Testis (tissue), 3 donors: ENCODE measurements around the gene ZNF575. TPM values are rescaled to one million over a fixed set of nuclear protein-coding genes. Genes with fewer than 3 reads are reported as not detected.
A peak's percentile ranks its signal among the peaks of the same experiment; 100 is the strongest.

ENCODE experiments used
- DNase-seq: peaks from one replicate; pipeline ENCODE4 v3.0.0-alpha.2; 2019
- H3K27ac ChIP-seq, 2 donors: fragments of 200-600 bp; sonication (generic); one replicate each; pipeline ENCODE4 v1.5.1; 2019
- H3K27me3 ChIP-seq: fragments of 200-600 bp; sonication (generic); one replicate; pipeline ENCODE4 v1.5.1; 2019
- H3K36me3 ChIP-seq: fragments of 200-600 bp; sonication (generic); one replicate; pipeline ENCODE4 v1.5.1; 2017; ENCODE audit warnings: low read depth; ENCODE audit errors: missing control alignments
- H3K4me1 ChIP-seq: fragments of 200-600 bp; sonication (generic); one replicate; pipeline ENCODE4 v1.5.1; 2019
- H3K4me3 ChIP-seq, 2 donors: fragments of 200-600 bp; sonication (generic); one replicate each; pipeline ENCODE4 v1.5.1; 2017 to 2019
- H3K9me3 ChIP-seq: fragments of 200-600 bp; sonication (generic); one replicate; pipeline ENCODE4 v1.5.1; 2017
- POLR2A ChIP-seq: fragments of 450-650 bp; IDR thresholded peaks from one replicate; pipeline ENCODE4 v1.6.1; 2017; ENCODE audit warnings: antibody characterized with exemption, mild to moderate bottlenecking, moderate library complexity
- WGBS, 2 donors: methylation state at CpG; one replicate each; pipeline ENCODE4 v1.1.5; 2018; 5-methylcytosine and 5-hydroxymethylcytosine counted together
- intact Hi-C: fragments of 100-400 bp; cut with DNase I; formaldehyde crosslinking; loops from one replicate; pipeline ENCODE4 v1.15.1; 2023; ENCODE audit warnings: low total_unique reads
- polyA plus RNA-seq: library from polyadenylated mRNA; stranded (reverse); fragments of 350-450 nt; fragmentation: Illumina TruSeq; extraction: RNeasy Lipid Tissue Mini Kit (QIAGEN cat#74804); gene quantifications from one replicate; pipeline ENCODE4 v1.2.3, GENCODE V29; 2014; ENCODE audit warnings: low read depth, low replicate concordance; ENCODE audit not compliant: insufficient read depth
- total RNA-seq, 2 donors: library from RNA; depleted of rRNA; stranded (reverse); fragments of >200 nt; gene quantifications; one replicate each; pipeline ENCODE4 v1.2.3, GENCODE V29; 2016
- TF ChIP-seq, protein P1 (sequence below), 3 experiments: fragments of 450-650 bp in 2 of 3; fragments of 200-600 bp in 1 of 3; sonication (generic) in 1 of 3; IDR thresholded peaks; one replicate each; pipeline ENCODE4 v1.5.1; 2016 to 2019; ENCODE audit warnings: antibody characterized with exemption in 3 of 3, mild to moderate bottlenecking in 2 of 3, moderate library complexity in 1 of 3

The ZNF575 gene
- total and polyA plus RNA-seq, 3 donors from 2014 or later, result 1.1 to 2.4 (median 1.7) TPM

DNA sequence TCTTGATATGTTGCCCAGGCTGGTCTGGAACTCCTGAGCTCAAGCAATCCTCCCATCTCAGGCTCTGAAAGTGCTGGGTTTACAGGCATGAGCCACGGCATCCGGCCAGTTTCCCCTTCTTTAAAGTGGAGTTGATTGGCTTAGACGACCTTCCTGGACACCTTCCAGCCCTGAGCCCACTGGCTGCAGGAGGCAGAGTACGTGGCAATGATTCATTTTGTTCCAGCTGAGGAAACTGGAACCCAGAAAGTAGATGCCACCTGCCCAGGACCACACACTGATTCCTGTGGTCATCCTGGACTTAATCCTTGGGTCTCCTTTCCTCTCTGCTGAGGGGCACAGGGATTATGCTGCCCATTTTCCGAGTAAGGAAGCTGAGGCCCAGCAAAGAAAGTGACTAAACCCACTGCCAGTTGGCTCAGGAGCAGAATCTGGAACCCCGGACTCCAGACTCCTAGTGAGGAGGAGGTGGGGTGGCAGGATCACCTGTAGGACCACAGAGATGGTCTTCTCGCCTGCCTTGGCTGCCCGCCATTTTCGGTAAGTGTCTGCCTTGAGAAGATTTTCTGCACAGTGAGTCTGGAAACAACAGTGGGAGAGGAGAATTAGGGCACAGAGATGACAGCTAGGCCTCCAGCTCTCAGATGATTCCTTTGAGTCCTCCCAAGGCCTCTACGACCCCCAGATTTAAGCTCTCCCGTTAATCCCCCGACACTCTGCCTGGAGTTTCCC, 41.6 kb downstream of the ZNF575 start:
- TF ChIP-seq, protein P1, sequence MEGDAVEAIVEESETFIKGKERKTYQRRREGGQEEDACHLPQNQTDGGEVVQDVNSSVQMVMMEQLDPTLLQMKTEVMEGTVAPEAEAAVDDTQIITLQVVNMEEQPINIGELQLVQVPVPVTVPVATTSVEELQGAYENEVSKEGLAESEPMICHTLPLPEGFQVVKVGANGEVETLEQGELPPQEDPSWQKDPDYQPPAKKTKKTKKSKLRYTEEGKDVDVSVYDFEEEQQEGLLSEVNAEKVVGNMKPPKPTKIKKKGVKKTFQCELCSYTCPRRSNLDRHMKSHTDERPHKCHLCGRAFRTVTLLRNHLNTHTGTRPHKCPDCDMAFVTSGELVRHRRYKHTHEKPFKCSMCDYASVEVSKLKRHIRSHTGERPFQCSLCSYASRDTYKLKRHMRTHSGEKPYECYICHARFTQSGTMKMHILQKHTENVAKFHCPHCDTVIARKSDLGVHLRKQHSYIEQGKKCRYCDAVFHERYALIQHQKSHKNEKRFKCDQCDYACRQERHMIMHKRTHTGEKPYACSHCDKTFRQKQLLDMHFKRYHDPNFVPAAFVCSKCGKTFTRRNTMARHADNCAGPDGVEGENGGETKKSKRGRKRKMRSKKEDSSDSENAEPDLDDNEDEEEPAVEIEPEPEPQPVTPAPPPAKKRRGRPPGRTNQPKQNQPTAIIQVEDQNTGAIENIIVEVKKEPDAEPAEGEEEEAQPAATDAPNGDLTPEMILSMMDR (IDR thresholded peaks at IDR 0.05), result no peak
- no peak for TF ChIP-seq POLR2A
- no peak for DNase-seq
- Histone ChIP-seq H3K27me3 (no peaks in the 10 kb centered on the region), H3K4me1 (no peaks in the 10 kb centered on the region), H3K36me3 (no peaks in the 10 kb centered on the region), H3K27ac (peak overlapping the region in 1 of 2 donors; percentile 72), H3K9me3 (no peaks in the 10 kb centered on the region), H3K4me3 (peak overlapping the region; percentile 71 to 73)
- intact Hi-C loops, result no loop called here
- 26 to 30% methylated on average over 12 of the region's 12 CpGs for WGBS, 2 donors

DNA sequence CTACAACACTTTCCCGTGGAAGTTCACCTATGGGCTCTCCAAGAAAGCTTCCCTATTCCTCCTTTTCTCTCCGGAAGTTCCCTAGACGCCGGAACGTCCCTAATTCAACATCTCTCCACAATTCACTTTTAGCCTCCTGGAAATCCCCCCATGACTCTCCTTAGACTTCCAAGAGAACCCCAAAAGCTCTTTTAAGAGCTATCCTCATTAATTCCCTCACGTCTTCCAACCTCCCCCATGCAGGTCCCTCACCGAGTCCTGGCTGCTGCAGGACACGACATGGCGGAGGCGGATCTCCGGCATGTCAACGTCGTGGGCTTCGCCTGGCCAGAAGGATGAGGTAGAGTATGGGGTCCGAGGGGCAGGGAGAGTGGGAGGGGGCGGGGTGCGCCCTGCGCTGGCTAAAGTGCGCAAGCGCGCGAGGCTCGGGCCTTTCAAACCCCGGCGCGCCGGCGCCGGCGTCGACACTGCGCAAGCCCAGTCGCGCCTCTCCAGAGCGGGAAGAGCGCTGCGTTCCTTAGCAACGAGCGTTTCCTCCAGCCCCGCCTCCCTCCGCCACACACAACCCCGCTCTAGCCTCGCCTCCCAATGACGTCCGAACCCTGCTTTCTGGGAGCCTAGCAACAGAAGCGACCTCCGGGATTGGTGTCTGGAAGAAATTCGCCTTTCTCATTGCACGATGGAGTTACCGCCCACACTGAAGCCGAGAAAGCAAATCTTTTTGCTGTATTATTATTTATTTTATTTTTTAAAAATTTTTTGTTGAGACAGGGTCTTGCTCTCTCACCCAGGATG, 42.4 kb downstream of the ZNF575 start, which contains the start of the genes PINLYP and XRCC1:
Gene PINLYP, plus strand, starts transcription at position 646 of the 795 bp plus-strand sequence. CDS start 1,391 bp downstream, outside the sequence.
Gene XRCC1, minus strand, starts transcription at position 372 of the 795 bp plus-strand sequence. Its CDS starts 69 bp downstream, at position 303.
- TF ChIP-seq POLR2A, result no peak
- TF ChIP-seq, protein P1 (IDR thresholded peaks at IDR 0.05), result peak in 1 of 3 experiments; percentile 7
- 0 to 1% methylated on average over 28 to 51 of the region's 51 CpGs for WGBS, 2 donors
- no peaks in the 10 kb centered on the region for H3K27me3 ChIP-seq
- H3K9me3 ChIP-seq, result no peaks in the 10 kb centered on the region
- no peaks in the 10 kb centered on the region for H3K36me3 ChIP-seq
- intact Hi-C loops, result no loop called here
- DNase-seq, result peak; percentile 99
- H3K27ac ChIP-seq, result peak within 1 kb of the TSS; percentile 12 to 72
- no peaks in the 10 kb centered on the region for H3K4me1 ChIP-seq
- peak within 1 kb of the TSS; percentile 71 to 73 for H3K4me3 ChIP-seq

DNA sequence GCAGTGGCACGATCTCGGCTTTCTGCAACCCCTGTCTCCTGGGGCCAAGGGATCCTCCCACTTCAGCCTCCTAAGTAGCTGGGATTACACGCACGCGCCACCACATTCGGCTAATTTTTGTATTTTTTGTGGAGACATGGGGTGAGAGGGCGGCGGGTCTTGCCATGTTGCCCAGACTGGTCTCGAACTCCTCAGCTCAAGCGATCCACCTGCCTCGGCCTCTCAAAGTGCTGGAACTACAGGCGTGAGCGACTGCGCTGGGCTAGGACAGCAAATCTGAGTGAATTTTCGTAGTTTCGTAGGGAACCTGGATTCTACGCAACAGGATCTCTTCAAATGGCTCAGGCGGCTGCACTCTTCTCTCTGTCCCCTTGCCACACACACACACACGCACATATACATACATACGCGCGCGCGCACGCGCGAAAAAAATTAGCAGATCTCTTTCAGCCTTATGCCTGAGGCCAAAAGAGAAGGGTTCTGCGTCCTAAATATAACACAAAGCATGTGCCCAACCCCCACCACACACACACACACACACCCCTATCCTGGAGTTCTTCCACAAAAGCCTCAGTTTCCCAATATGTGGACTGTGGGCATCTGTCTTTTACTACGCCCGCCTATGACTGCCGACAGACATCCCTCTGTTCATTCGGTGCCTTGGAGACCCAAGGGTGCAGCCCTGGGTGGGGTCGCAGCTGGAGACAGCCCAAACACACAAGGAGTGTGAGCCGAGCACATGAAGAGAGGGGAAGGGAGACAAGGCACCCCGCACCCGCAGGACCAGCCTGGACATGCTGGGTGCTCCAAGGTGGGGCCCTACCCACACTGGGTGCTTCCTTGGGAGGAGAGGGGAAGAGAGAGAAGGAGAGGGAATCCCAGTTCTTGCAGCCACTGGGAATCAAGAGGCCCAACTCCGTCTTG, 43.2 kb downstream of the ZNF575 start:
- Histone ChIP-seq H3K9me3 (no peaks in the 10 kb centered on the region), H3K27ac (peak overlapping the region in 1 of 2 donors; percentile 61), H3K4me1 (peaks cover 4% of the 10 kb centered on the region), H3K27me3 (no peaks in the 10 kb centered on the region), H3K4me3 (peak overlapping the region; percentile 71 to 73), H3K36me3 (no peaks in the 10 kb centered on the region)
- WGBS, 2 donors, result 59 to 63% methylated on average over 31 to 37 of the region's 37 CpGs
- intact Hi-C loops, result no loop called here
- no peak for TF ChIP-seq POLR2A
- TF ChIP-seq, protein P1 (IDR thresholded peaks at IDR 0.05), result no peak
- no peak for DNase-seq

DNA sequence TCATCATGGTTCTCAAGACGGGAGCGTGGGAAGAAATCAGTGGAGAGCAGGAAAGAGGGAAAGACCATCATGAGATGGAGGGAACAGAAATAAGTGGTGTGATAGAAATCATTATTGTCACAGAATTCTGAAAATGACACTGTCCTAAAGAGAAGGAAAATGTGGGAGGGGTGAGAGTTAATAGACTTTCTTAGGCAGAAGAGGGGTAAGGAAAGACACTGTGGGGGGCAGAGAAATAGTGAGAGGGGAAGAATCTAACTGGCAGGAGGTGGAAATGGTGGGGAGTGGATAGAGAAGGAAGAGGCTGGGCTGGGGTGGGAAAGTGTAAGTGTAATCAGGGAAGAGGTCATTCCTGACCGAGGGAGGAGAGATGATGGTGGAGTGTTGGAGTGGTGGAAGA, 45.8 kb downstream of the ZNF575 start:
- 87 to 96% methylated on average over 3 of the region's 3 CpGs for WGBS, 2 donors

More for the DNA sequence above, 45.8 kb downstream of the ZNF575 start:
- TF ChIP-seq, protein P1 (IDR thresholded peaks at IDR 0.05), result no peak
- no peak for TF ChIP-seq POLR2A
- no peak for DNase-seq
- H3K4me1 ChIP-seq, result peaks cover 7% of the 10 kb centered on the region
- intact Hi-C loops, result no loop called here
- H3K27me3 ChIP-seq, result no peaks in the 10 kb centered on the region
- H3K27ac ChIP-seq, result no peak overlapping the region
- H3K4me3 ChIP-seq, result no peak overlapping the region
- no peaks in the 10 kb centered on the region for H3K9me3 ChIP-seq
- H3K36me3 ChIP-seq, result no peaks in the 10 kb centered on the region
